Trophoblast cell (in vitro differentiated cells and primary cell): Measurements from ENCODE around the gene NFYC.

Experiments
- DNase-seq, 2 donors: peaks; one replicate each; pipeline ENCODE4 v3.0.0-alpha.2; 2016
- H2AFZ ChIP-seq: 2 replicates; pipeline ENCODE4 v1.6.1; 2013; ENCODE audit warnings: low read length, moderate library complexity, mild to moderate bottlenecking; ENCODE audit not compliant: insufficient read depth, poor library complexity
- H2AK5ac ChIP-seq: 2 replicates; pipeline ENCODE4 v1.6.1; 2013; ENCODE audit warnings: mild to moderate bottlenecking, low read length
- H2BK120ac ChIP-seq: 2 replicates; pipeline ENCODE4 v1.6.1; 2013; ENCODE audit warnings: low read length, mild to moderate bottlenecking, moderate library complexity; ENCODE audit not compliant: insufficient read depth, poor library complexity
- H2BK12ac ChIP-seq: 2 replicates; pipeline ENCODE4 v1.6.1; 2013; ENCODE audit warnings: mild to moderate bottlenecking, low read length, moderate library complexity
- H2BK5ac ChIP-seq: 2 replicates; pipeline ENCODE4 v1.6.1; 2013; ENCODE audit warnings: low read length, low read depth, moderate library complexity, mild to moderate bottlenecking; ENCODE audit not compliant: poor library complexity
- H3K14ac ChIP-seq: 2 replicates; pipeline ENCODE4 v1.6.1; 2013; ENCODE audit warnings: mild to moderate bottlenecking, low read length
- H3K18ac ChIP-seq: 2 replicates; pipeline ENCODE4 v1.6.1; 2013; ENCODE audit warnings: mild to moderate bottlenecking, low read length
- H3K23ac ChIP-seq: 2 replicates; pipeline ENCODE4 v1.6.1; 2013; ENCODE audit warnings: low read length
- H3K27ac ChIP-seq: 2 replicates; pipeline ENCODE4 v1.5.1; 2013; ENCODE audit warnings: low read depth, mild to moderate bottlenecking, inconsistent platforms, low read length, moderate library complexity
- H3K27me3 ChIP-seq: 2 replicates; pipeline ENCODE4 v1.6.1; 2013; ENCODE audit warnings: inconsistent platforms, mild to moderate bottlenecking, low read length, moderate library complexity; ENCODE audit not compliant: insufficient read depth
- H3K36me3 ChIP-seq, 2 experiments: 1 replicate in 1 of 2; 2 replicates in 1 of 2; pipeline ENCODE4 v1.6.1; 2013; ENCODE audit warnings: low read length in 2 of 2, mild to moderate bottlenecking in 2 of 2, moderate library complexity in 1 of 2; ENCODE audit not compliant: insufficient read depth in 2 of 2, control insufficient read depth in 1 of 2
- H3K4ac ChIP-seq: 2 replicates; pipeline ENCODE4 v1.6.1; 2013; ENCODE audit warnings: low read depth, mild to moderate bottlenecking, low read length, moderate library complexity
- H3K4me1 ChIP-seq, 2 experiments: 1 replicate in 1 of 2; 2 replicates in 1 of 2; pipeline ENCODE4 v1.6.1; 2013; ENCODE audit warnings: low read length in 2 of 2, mild to moderate bottlenecking in 2 of 2, moderate library complexity in 1 of 2; ENCODE audit not compliant: insufficient read depth in 2 of 2, control insufficient read depth in 1 of 2
- H3K4me2 ChIP-seq: 2 replicates; pipeline ENCODE4 v1.6.1; 2013; ENCODE audit warnings: inconsistent platforms, mild to moderate bottlenecking, low read length, moderate library complexity
- H3K4me3 ChIP-seq: 2 replicates; pipeline ENCODE4 v1.5.1; 2013; ENCODE audit warnings: mild to moderate bottlenecking, low read depth, low read length, inconsistent platforms
- H3K79me1 ChIP-seq: one replicate; pipeline ENCODE4 v1.6.1; 2013; ENCODE audit warnings: low read length
- H3K79me2 ChIP-seq: 2 replicates; pipeline ENCODE4 v1.6.1; 2013; ENCODE audit warnings: low read length, mild to moderate bottlenecking; ENCODE audit not compliant: control insufficient read depth, insufficient read depth, poor library complexity
- H3K9ac ChIP-seq: 2 replicates; pipeline ENCODE4 v1.6.1; 2013; ENCODE audit warnings: mild to moderate bottlenecking, low read length
- H3K9me3 ChIP-seq: 2 replicates; pipeline ENCODE4 v1.6.1; 2013; ENCODE audit warnings: low read depth, mild to moderate bottlenecking, control low read depth, inconsistent platforms, low read length; ENCODE audit not compliant: insufficient read depth
- H4K12ac ChIP-seq: 2 replicates; pipeline ENCODE4 v1.6.1; 2013; ENCODE audit warnings: low read depth, mild to moderate bottlenecking, low read length, moderate library complexity
- H4K8ac ChIP-seq: 2 replicates; pipeline ENCODE4 v1.6.1; 2013; ENCODE audit warnings: low read depth, mild to moderate bottlenecking, low read length, moderate library complexity
- H4K91ac ChIP-seq: one replicate; pipeline ENCODE4 v1.6.1; 2013; ENCODE audit warnings: low read depth, mild to moderate bottlenecking, low read length, moderate library complexity
- WGBS: extraction: QIAGEN DNeasy Blood & Tissue Kit; methylation state at CpG from one replicate; pipeline ENCODE4 v1.1.7; 2013; ENCODE audit warnings: missing lambda C conversion rate; ENCODE audit not compliant: insufficient read length, insufficient coverage; ENCODE audit errors: extremely low coverage; 5-methylcytosine and 5-hydroxymethylcytosine counted together

NFYC gene

DNA sequence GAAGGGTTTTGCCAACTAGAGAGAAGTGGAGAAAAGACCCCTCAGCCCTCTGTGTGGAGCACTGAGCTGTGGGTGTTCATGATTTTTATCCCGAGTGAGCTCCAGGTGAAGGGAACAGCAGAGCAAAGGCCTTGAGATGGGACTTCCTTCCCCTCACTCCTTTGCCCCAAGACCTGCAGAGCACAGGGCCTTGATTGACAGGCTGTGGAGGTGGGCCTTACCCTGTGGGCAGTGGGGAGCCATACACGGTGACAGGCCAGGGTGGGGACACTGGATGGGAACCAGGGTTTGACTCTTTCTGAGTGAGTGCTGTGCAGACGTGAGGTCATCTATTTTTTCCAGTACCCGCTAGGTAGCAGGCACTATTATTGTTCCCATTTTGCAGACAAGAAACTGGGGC is 102.5 kb downstream of the NFYC start:
- Histone ChIP-seq H4K12ac (no peak overlapping the region), H3K27me3 (no peaks in the 10 kb centered on the region), H3K4me1 (no peaks in the 10 kb centered on the region), H3K4me2 (no peak overlapping the region), H3K4ac (no peak overlapping the region), H2AK5ac (no peak overlapping the region), H2BK12ac (no peak overlapping the region), H3K36me3 (no peaks in the 10 kb centered on the region), H3K9me3 (no peaks in the 10 kb centered on the region), H3K27ac (no peak overlapping the region), H3K14ac (no peak overlapping the region), H4K8ac (no peak overlapping the region), H3K79me1 (no peaks in the 10 kb centered on the region), H3K23ac (no peak overlapping the region), H4K91ac (no peak overlapping the region), H3K18ac (no peak overlapping the region), H2BK120ac (no peak overlapping the region), H2AFZ (no peak overlapping the region), H2BK5ac (no peak overlapping the region), H3K9ac (no peak overlapping the region), H3K4me3 (no peak overlapping the region), H3K79me2 (no peaks in the 10 kb centered on the region)
- WGBS: no CpG with 5 or more reads among the region's 4 CpGs
- no peak for DNase-seq

DNA sequence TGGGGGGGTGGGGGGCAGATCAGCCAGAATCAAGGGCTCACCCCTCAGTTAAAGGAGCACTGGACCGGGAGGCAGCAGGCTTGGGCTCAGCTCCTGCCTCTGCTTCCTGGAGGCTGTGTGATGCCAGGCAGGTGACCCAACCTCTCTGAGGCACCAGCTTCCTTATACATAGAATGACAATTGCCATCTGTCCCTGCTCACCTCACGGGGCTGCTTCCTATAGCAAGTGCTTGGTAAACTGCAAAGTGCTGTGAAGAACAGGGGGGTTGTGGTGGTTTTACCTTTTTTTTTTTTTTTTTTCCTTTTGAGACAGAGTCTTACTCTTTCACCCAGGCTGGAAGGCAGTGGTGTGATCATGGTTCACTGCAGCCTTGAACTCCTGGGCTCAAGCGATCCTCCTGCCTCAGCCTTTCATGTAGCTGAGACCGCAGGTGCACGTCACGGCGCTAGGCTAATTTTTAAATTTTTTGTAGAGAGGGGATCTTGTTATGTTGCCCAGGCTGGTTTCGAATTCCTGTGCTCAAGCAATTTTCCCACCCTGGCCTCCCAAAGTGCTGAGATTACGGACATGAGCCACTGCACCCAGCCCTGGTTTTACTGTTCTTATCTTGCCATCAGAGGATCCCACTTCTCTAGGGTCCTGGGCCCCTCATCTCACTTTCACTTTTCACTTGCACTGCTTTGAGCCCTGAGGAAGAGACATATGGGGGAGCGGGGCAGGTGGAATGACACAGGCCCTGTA is 103.6 kb downstream of the NFYC start:
- no CpG with 5 or more reads among the region's 10 CpGs for WGBS
- no peak overlapping the region for H3K14ac ChIP-seq
- H3K9ac ChIP-seq: no peak overlapping the region
- H2BK5ac ChIP-seq: no peak overlapping the region
- no peak overlapping the region for H3K18ac ChIP-seq
- H4K12ac ChIP-seq: no peak overlapping the region
- no peaks in the 10 kb centered on the region for H3K36me3 ChIP-seq
- H3K27ac ChIP-seq: no peak overlapping the region
- no peak overlapping the region for H2AK5ac ChIP-seq
- no peak overlapping the region for H4K91ac ChIP-seq
- no peaks in the 10 kb centered on the region for H3K27me3 ChIP-seq
- H3K9me3 ChIP-seq: no peaks in the 10 kb centered on the region
- no peak overlapping the region for H2BK120ac ChIP-seq
- H3K79me2 ChIP-seq: no peaks in the 10 kb centered on the region
- H2BK12ac ChIP-seq: no peak overlapping the region
- H3K4me2 ChIP-seq: no peak overlapping the region
- H2AFZ ChIP-seq: no peak overlapping the region
- no peaks in the 10 kb centered on the region for H3K4me1 ChIP-seq
- no peak overlapping the region for H3K4ac ChIP-seq
- no peak for DNase-seq
- H3K23ac ChIP-seq: no peak overlapping the region
- H3K79me1 ChIP-seq: no peaks in the 10 kb centered on the region
- no peak overlapping the region for H3K4me3 ChIP-seq
- H4K8ac ChIP-seq: no peak overlapping the region

DNA sequence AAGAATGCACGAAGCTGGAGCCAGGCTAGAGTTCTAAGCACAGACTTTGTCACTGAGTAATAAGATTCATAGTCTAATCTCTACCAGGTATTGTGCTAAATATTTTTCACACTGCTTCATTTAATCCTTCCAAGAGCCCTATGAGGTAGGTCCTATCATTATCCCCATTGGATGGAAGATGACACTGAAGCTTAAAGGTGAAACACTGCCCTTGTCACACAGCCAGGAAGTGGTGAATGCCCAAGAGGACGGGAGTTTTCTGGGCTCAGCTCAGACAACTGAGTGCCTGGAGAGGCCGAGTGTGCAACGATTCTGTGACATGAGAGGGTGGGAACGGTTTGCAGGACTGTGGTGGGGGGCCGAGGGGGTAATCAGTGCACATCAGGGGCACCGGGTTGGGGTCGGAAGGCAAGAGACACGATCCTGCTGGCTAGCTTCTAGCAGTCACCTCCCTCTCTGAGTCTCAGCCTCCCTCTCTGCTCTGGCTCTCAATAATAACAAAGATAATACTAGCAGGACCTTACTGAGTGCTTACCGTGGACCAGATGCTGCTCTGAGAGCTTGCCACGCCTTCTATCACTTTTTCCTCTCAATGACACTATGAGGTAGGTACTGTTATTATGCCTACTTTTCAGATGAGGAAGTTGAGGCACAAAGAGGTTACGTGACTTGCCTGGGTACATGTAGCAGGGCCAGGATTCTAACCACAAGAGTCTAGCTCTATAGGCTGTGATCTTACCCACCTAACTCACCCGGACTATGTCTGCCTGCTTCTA is 104.5 kb downstream of the NFYC start:
- Histone ChIP-seq H2AK5ac (no peak overlapping the region), H3K23ac (no peak overlapping the region), H3K27me3 (no peaks in the 10 kb centered on the region), H2AFZ (no peak overlapping the region), H3K79me2 (no peaks in the 10 kb centered on the region), H2BK12ac (no peak overlapping the region), H3K9me3 (no peaks in the 10 kb centered on the region), H3K4me2 (no peak overlapping the region), H3K79me1 (no peaks in the 10 kb centered on the region), H4K8ac (no peak overlapping the region), H3K9ac (no peak overlapping the region), H3K4ac (no peak overlapping the region), H3K4me1 (no peaks in the 10 kb centered on the region), H4K12ac (no peak overlapping the region), H3K36me3 (no peaks in the 10 kb centered on the region), H2BK120ac (no peak overlapping the region), H3K27ac (no peak overlapping the region), H3K14ac (no peak overlapping the region), H3K4me3 (no peak overlapping the region), H4K91ac (no peak overlapping the region), H3K18ac (no peak overlapping the region), H2BK5ac (no peak overlapping the region)
- WGBS: no CpG with 5 or more reads among the region's 13 CpGs
- DNase-seq: no peak

DNA sequence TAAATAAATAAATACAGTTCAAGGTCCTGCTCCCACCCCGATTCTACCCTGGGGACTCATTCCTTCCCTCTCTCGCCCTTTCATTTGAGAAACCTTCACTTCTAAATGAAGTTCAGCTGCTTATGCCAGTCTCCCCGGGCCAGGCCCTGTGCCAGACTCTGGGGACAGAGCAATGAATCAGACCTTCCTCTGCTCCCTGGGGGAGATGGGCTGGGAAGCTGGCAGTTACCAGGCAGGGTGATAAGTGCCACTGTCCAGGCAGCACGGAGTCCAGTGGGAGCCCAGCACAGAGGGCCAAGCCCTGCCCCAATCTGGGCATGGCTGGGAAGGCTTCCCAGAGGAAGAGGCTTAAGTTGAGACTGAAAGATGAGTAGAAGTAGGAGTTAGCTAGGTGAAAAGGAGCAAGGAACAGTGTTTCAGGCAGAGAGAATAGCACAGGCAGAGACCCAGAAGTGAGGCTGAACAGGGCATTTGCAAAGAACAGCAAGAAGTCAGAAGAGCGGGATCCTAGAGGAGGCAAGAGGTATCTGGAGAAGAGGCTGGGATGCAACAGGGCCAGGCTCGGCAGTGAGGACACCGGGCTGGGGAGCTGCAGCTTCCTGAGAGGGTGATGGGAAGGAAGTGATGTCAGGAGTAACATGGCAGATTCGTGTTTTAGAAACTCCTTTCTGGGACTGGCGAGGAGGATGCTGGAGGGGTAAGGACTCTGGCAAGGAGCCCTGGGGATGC is 105.6 kb downstream of the NFYC start:
- no peak for DNase-seq
- Histone ChIP-seq H4K8ac (no peak overlapping the region), H3K23ac (no peak overlapping the region), H3K18ac (no peak overlapping the region), H3K79me1 (no peaks in the 10 kb centered on the region), H2AK5ac (no peak overlapping the region), H2BK12ac (no peak overlapping the region), H3K27ac (no peak overlapping the region), H4K12ac (no peak overlapping the region), H2BK120ac (no peak overlapping the region), H2BK5ac (no peak overlapping the region), H2AFZ (no peak overlapping the region), H3K9me3 (no peaks in the 10 kb centered on the region), H3K27me3 (no peaks in the 10 kb centered on the region), H3K36me3 (no peaks in the 10 kb centered on the region), H3K4me1 (peaks cover 0 to 4% of the 10 kb centered on the region in 2 experiments), H4K91ac (no peak overlapping the region), H3K4me2 (no peak overlapping the region), H3K14ac (no peak overlapping the region), H3K9ac (no peak overlapping the region), H3K4ac (no peak overlapping the region), H3K4me3 (no peak overlapping the region), H3K79me2 (no peaks in the 10 kb centered on the region)
- WGBS: no CpG with 5 or more reads among the region's 9 CpGs
